B cell (primary cell): Measurements from ENCODE around the gene HMCN1.

ENCODE experiments used
- EZH2 ChIP-seq: IDR thresholded peaks from 2 replicates; pipeline ENCODE4 v1.6.1; 2012; ENCODE audit warnings: borderline replicate concordance, low read depth, mild to moderate bottlenecking, moderate library complexity, low read length; ENCODE audit not compliant: insufficient read depth, poor library complexity, severe bottlenecking
- TF ChIP-seq, protein P1 (sequence below): fragments of 200-600 bp; IDR thresholded peaks from one replicate; pipeline ENCODE4 v1.8.0; 2022; ENCODE audit warnings: antibody characterized with exemption, mild to moderate bottlenecking

DNA sequence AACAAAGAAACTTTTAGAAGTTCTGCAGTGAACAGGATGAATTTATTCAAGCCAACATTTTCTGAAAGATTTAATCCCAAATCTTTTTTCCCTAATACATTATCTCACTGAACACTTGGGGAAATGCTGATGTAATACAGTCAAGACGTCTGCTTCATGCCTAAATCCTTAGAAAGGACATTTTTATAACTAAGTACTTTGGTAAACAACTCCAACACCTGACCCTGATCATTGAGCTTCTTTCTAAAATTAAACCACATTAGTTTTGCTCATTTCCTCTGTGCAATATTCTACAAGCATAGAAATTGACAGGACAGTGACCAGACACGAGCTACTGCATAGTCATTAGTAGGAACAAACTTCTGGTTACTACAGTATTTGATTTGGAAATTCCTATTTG lies 457.3 kb downstream of the HMCN1 start:
- TF ChIP-seq, protein P1, sequence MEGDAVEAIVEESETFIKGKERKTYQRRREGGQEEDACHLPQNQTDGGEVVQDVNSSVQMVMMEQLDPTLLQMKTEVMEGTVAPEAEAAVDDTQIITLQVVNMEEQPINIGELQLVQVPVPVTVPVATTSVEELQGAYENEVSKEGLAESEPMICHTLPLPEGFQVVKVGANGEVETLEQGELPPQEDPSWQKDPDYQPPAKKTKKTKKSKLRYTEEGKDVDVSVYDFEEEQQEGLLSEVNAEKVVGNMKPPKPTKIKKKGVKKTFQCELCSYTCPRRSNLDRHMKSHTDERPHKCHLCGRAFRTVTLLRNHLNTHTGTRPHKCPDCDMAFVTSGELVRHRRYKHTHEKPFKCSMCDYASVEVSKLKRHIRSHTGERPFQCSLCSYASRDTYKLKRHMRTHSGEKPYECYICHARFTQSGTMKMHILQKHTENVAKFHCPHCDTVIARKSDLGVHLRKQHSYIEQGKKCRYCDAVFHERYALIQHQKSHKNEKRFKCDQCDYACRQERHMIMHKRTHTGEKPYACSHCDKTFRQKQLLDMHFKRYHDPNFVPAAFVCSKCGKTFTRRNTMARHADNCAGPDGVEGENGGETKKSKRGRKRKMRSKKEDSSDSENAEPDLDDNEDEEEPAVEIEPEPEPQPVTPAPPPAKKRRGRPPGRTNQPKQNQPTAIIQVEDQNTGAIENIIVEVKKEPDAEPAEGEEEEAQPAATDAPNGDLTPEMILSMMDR: no peak
- TF ChIP-seq EZH2: no peak
